Upper lobe of right lung (tissue), 1 donor: ENCODE measurements around the gene EYS. TPM values are rescaled to one million over a fixed set of nuclear protein-coding genes. Genes with fewer than 3 reads are reported as not detected.

Source experiments
- ATAC-seq: fragments of 200-7000 bp; cut with Tn5 transposase; one replicate; pipeline ENCODE4 v1.9.1; 2020; ENCODE audit warnings: mild to moderate bottlenecking, moderate library complexity
- DNase-seq: peaks from one replicate; pipeline ENCODE4 v3.0.0-alpha.2; 2020
- H3K27ac ChIP-seq: fragments of 200-600 bp; one replicate; pipeline ENCODE4 v1.8.0; 2022
- H3K27me3 ChIP-seq: fragments of 200-600 bp; one replicate; pipeline ENCODE4 v1.8.0; 2022; ENCODE audit warnings: mild to moderate bottlenecking
- H3K36me3 ChIP-seq: fragments of 200-600 bp; one replicate; pipeline ENCODE4 v1.8.0; 2022
- H3K4me1 ChIP-seq: fragments of 200-600 bp; one replicate; pipeline ENCODE4 v1.8.0; 2022
- H3K4me3 ChIP-seq: fragments of 200-600 bp; one replicate; pipeline ENCODE4 v1.8.0; 2022; ENCODE audit warnings: mild to moderate bottlenecking
- H3K9me3 ChIP-seq: fragments of 200-600 bp; one replicate; pipeline ENCODE4 v1.8.0; 2022
- CTCF ChIP-seq: fragments of 200-600 bp; IDR thresholded peaks from one replicate; pipeline ENCODE4 v1.8.0; 2022; ENCODE audit warnings: antibody characterized with exemption
- intact Hi-C: fragments of 100-400 bp; cut with DNase I; formaldehyde crosslinking; loops from one replicate; pipeline ENCODE4 v1.11.0; 2022
- total RNA-seq: library from RNA; stranded (reverse); fragmentation: NEBNext Ultra II Directional; extraction: Animal tissue kit (Norgen Biotek cat#: 25700); gene quantifications from one replicate; pipeline ENCODE4 v1.2.1, GENCODE V29; 2021
- donor health status: DM: no; HTN: yes; CAD: no; lungs with severe emphysema.

The EYS gene
- total RNA-seq, 1 donor from 2014 or later = not detected

GRCh38 chr6:63799813-63800212, 1907.2 kb downstream of the EYS start:
- Histone ChIP-seq H3K9me3 (no peaks in the 10 kb centered on the region), H3K4me3 (no peak overlapping the region), H3K36me3 (no peaks in the 10 kb centered on the region), H3K27ac (no peak overlapping the region), H3K27me3 (no peaks in the 10 kb centered on the region), H3K4me1 (no peaks in the 10 kb centered on the region)
- TF ChIP-seq CTCF = no peak
- intact Hi-C loops = no loop called here
- ATAC-seq (no peak), DNase-seq (no peak)

GRCh38 chr6:63799313-63799712, 1907.7 kb downstream of the EYS start:
- Histone ChIP-seq H3K4me1 (no peaks in the 10 kb centered on the region), H3K27ac (no peak overlapping the region), H3K36me3 (no peaks in the 10 kb centered on the region), H3K4me3 (no peak overlapping the region), H3K27me3 (no peaks in the 10 kb centered on the region), H3K9me3 (no peaks in the 10 kb centered on the region)
- no peak for ATAC-seq
- DNase-seq = no peak
- no peak for TF ChIP-seq CTCF
- intact Hi-C loops = no loop called here

- intact Hi-C loops = no loop called here
- Histone ChIP-seq H3K27me3 (no peaks in the 10 kb centered on the region), H3K4me3 (no peak overlapping the region), H3K36me3 (no peaks in the 10 kb centered on the region), H3K4me1 (no peaks in the 10 kb centered on the region), H3K27ac (no peak overlapping the region), H3K9me3 (no peaks in the 10 kb centered on the region)
- ATAC-seq (no peak), DNase-seq (no peak)
- TF ChIP-seq CTCF = no peak
These were observed 1908.6 kb downstream of the EYS start for GRCh38 chr6:63798378-63798777.

GRCh38 chr6:63797721-63798120, 1909.3 kb downstream of the EYS start:
- H3K4me1 ChIP-seq = no peaks in the 10 kb centered on the region
- intact Hi-C loops = no loop called here
- TF ChIP-seq CTCF = no peak
- no peak for ATAC-seq
- H3K4me3 ChIP-seq = no peak overlapping the region
- no peak for DNase-seq
- no peaks in the 10 kb centered on the region for H3K27me3 ChIP-seq
- H3K9me3 ChIP-seq = no peaks in the 10 kb centered on the region
- no peaks in the 10 kb centered on the region for H3K36me3 ChIP-seq
- H3K27ac ChIP-seq = no peak overlapping the region

GRCh38 chr6:63795826-63796225, 1911.2 kb downstream of the EYS start:
- Histone ChIP-seq H3K4me3 (no peak overlapping the region), H3K36me3 (no peaks in the 10 kb centered on the region), H3K27me3 (no peaks in the 10 kb centered on the region), H3K9me3 (no peaks in the 10 kb centered on the region), H3K4me1 (no peaks in the 10 kb centered on the region), H3K27ac (no peak overlapping the region)
- intact Hi-C loops = no loop called here
- DNase-seq = no peak
- no peak for TF ChIP-seq CTCF
- ATAC-seq = no peak

GRCh38 chr6:63795006-63795405, 1912.0 kb downstream of the EYS start:
- no peaks in the 10 kb centered on the region for H3K4me1 ChIP-seq
- no peaks in the 10 kb centered on the region for H3K9me3 ChIP-seq
- intact Hi-C loops = no loop called here
- no peaks in the 10 kb centered on the region for H3K27me3 ChIP-seq
- H3K4me3 ChIP-seq = no peak overlapping the region
- DNase-seq = no peak
- ATAC-seq = no peak
- TF ChIP-seq CTCF = no peak
- no peak overlapping the region for H3K27ac ChIP-seq
- no peaks in the 10 kb centered on the region for H3K36me3 ChIP-seq
